WTC11 (cell line): ENCODE results near the gene OPN5. TPM values are rescaled to one million over a fixed set of nuclear protein-coding genes. Genes with fewer than 3 reads are reported as not detected.

Experiments used
- ATAC-seq: fragments of 200-7000 bp; cut with Tn5 transposase; 2 replicates; pipeline ENCODE4 v1.10.0; 2021; ENCODE audit warnings: mild to moderate bottlenecking, moderate library complexity
- CTCF ChIA-PET: fragments of 300-600 bp; sonication (Branson Sonifier 250); formaldehyde crosslinking; loops from one replicate; lab custom pipeline; 2021; ENCODE audit warnings: antibody characterized with exemption; lab: Charles Lee
- POLR2A ChIA-PET: fragments of 350-600 bp; sonication (Branson Sonifier 250); formaldehyde crosslinking; loops from one replicate; lab custom pipeline; 2021; ENCODE audit warnings: antibody characterized with exemption; lab: Charles Lee
- DNase-seq: peaks from one replicate; pipeline ENCODE4 v3.0.0; 2021; ENCODE audit warnings: low spot score
- H3K27ac Mint-ChIP-seq: 2 replicates; pipeline ENCODE4 v1.8.0; 2021; ENCODE audit warnings: mixed read lengths
- H3K27me3 Mint-ChIP-seq: 2 replicates; pipeline ENCODE4 v1.8.0; 2021; ENCODE audit warnings: low read depth, mild to moderate bottlenecking, moderate library complexity, mixed read lengths
- H3K36me3 Mint-ChIP-seq: 2 replicates; pipeline ENCODE4 v1.8.0; 2021; ENCODE audit warnings: mixed read lengths
- H3K4me1 Mint-ChIP-seq: 2 replicates; pipeline ENCODE4 v1.8.0; 2022; ENCODE audit warnings: mixed read lengths
- H3K4me3 Mint-ChIP-seq: 2 replicates; pipeline ENCODE4 v1.8.0; 2021; ENCODE audit warnings: mild to moderate bottlenecking, moderate library complexity, mixed read lengths
- H3K9me3 Mint-ChIP-seq: 2 replicates; pipeline ENCODE4 v1.8.0; 2021; ENCODE audit warnings: mixed read lengths
- CBFB ChIP-seq: sonication (generic); formaldehyde crosslinking; IDR thresholded peaks from 2 replicates; pipeline ENCODE4 v1.8.1; 2022; ENCODE audit warnings: mild to moderate bottlenecking, low read depth, missing genetic modification reagents
- CREB1 ChIP-seq: sonication (generic); formaldehyde crosslinking; IDR thresholded peaks from 2 replicates; pipeline ENCODE4 v1.8.0; 2023; ENCODE audit warnings: mild to moderate bottlenecking, missing genetic modification reagents
- CTCF ChIP-seq: fragments of 200-600 bp; IDR thresholded peaks from 2 replicates; pipeline ENCODE4 v1.8.0; 2022; ENCODE audit warnings: antibody characterized with exemption
- E2F5 ChIP-seq: sonication (generic); formaldehyde crosslinking; IDR thresholded peaks from 2 replicates; pipeline ENCODE4 v1.8.1; 2022; ENCODE audit warnings: mild to moderate bottlenecking, moderate library complexity, missing genetic modification reagents
- ERG ChIP-seq: fragments of 250-450 bp; sonication (Bioruptor Pico); IDR thresholded peaks from 2 replicates; pipeline ENCODE4 v1.8.0; 2021; ENCODE audit warnings: mild to moderate bottlenecking
- ESRRA ChIP-seq: sonication (generic); formaldehyde crosslinking; IDR thresholded peaks from 2 replicates; pipeline ENCODE4 v1.8.1; 2022; ENCODE audit warnings: mild to moderate bottlenecking, missing genetic modification reagents, borderline replicate concordance
- ETV6 ChIP-seq: sonication (generic); formaldehyde crosslinking; IDR thresholded peaks from 2 replicates; pipeline ENCODE4 v1.8.1; 2022; ENCODE audit warnings: mild to moderate bottlenecking, missing genetic modification reagents
- FOXJ3 ChIP-seq: sonication (generic); formaldehyde crosslinking; IDR thresholded peaks from 2 replicates; pipeline ENCODE4 v1.9.0; 2021; ENCODE audit warnings: missing genetic modification reagents, mild to moderate bottlenecking, borderline replicate concordance
- HMGA2 ChIP-seq: fragments of 250-450 bp; sonication (Bioruptor Pico); IDR thresholded peaks from 2 replicates; pipeline ENCODE4 v1.4.0; 2021; ENCODE audit warnings: mild to moderate bottlenecking, moderate library complexity
- IRF1 ChIP-seq: sonication (generic); formaldehyde crosslinking; IDR thresholded peaks from 2 replicates; pipeline ENCODE4 v1.8.0; 2023; ENCODE audit warnings: missing genetic modification reagents
- IRF2 ChIP-seq: sonication (generic); formaldehyde crosslinking; IDR thresholded peaks from 2 replicates; pipeline ENCODE4 v1.8.0; 2022; ENCODE audit warnings: low read depth, missing genetic modification reagents, borderline replicate concordance
- JAZF1 ChIP-seq: fragments of 250-450 bp; sonication (Bioruptor Pico); IDR thresholded peaks from 2 replicates; pipeline ENCODE4 v1.9.0; 2021; ENCODE audit warnings: moderate library complexity, mild to moderate bottlenecking, inconsistent platforms
- JUN ChIP-seq: sonication (generic); formaldehyde crosslinking; IDR thresholded peaks from 2 replicates; pipeline ENCODE4 v1.8.0; 2023; ENCODE audit warnings: mild to moderate bottlenecking, missing genetic modification reagents
- MAX ChIP-seq: sonication (generic); formaldehyde crosslinking; IDR thresholded peaks from 2 replicates; pipeline ENCODE4 v1.8.0; 2022; ENCODE audit warnings: mild to moderate bottlenecking, missing genetic modification reagents
- MLX ChIP-seq: sonication (generic); formaldehyde crosslinking; IDR thresholded peaks from 2 replicates; pipeline ENCODE4 v1.8.1; 2023; ENCODE audit warnings: mild to moderate bottlenecking, missing genetic modification reagents, moderate library complexity
- NFATC4 ChIP-seq: fragments of 250-450 bp; sonication (Bioruptor Pico); IDR thresholded peaks from 2 replicates; pipeline ENCODE4 v1.9.0; 2021; ENCODE audit warnings: mild to moderate bottlenecking
- NR2C2 ChIP-seq: sonication (generic); formaldehyde crosslinking; IDR thresholded peaks from 2 replicates; pipeline ENCODE4 v1.8.0; 2022; ENCODE audit warnings: mild to moderate bottlenecking, missing genetic modification reagents
- PREB ChIP-seq: sonication (generic); formaldehyde crosslinking; IDR thresholded peaks from 2 replicates; pipeline ENCODE4 v1.8.1; 2022; ENCODE audit warnings: mild to moderate bottlenecking, missing genetic modification reagents, moderate library complexity, borderline replicate concordance
- PRRX2 ChIP-seq: fragments of 250-450 bp; sonication (Bioruptor Pico); IDR thresholded peaks from 2 replicates; pipeline ENCODE4 v1.8.0; 2021; ENCODE audit warnings: mild to moderate bottlenecking
- TEAD4 ChIP-seq: sonication (generic); formaldehyde crosslinking; IDR thresholded peaks from 2 replicates; pipeline ENCODE4 v1.8.0; 2022; ENCODE audit warnings: mild to moderate bottlenecking, missing genetic modification reagents
- ZMAT4 ChIP-seq: fragments of 250-450 bp; sonication (Bioruptor Pico); IDR thresholded peaks from 2 replicates; pipeline ENCODE4 v1.9.0; 2021; ENCODE audit warnings: mild to moderate bottlenecking
- ZNF121 ChIP-seq: sonication (generic); formaldehyde crosslinking; IDR thresholded peaks from 2 replicates; pipeline ENCODE4 v1.8.0; 2023; ENCODE audit warnings: missing genetic modification reagents
- ZNF138 ChIP-seq: sonication (generic); formaldehyde crosslinking; conservative IDR thresholded peaks from 2 replicates; pipeline ENCODE4 v1.8.1; 2022; ENCODE audit warnings: mild to moderate bottlenecking, moderate library complexity, missing genetic modification reagents
- ZNF232 ChIP-seq: sonication (generic); formaldehyde crosslinking; IDR thresholded peaks from 2 replicates; pipeline ENCODE4 v1.8.0; 2022; ENCODE audit warnings: mild to moderate bottlenecking, missing genetic modification reagents
- ZNF317 ChIP-seq: sonication (generic); formaldehyde crosslinking; IDR thresholded peaks from 2 replicates; pipeline ENCODE4 v1.8.1; 2023; ENCODE audit warnings: low read depth, mild to moderate bottlenecking, moderate library complexity, missing genetic modification reagents, borderline replicate concordance
- ZNF396 ChIP-seq: fragments of 250-450 bp; sonication (Bioruptor Pico); IDR thresholded peaks from 2 replicates; pipeline ENCODE4 v1.8.0; 2021; ENCODE audit warnings: mild to moderate bottlenecking, moderate library complexity, borderline replicate concordance
- ZSCAN18 ChIP-seq: fragments of 250-450 bp; sonication (Bioruptor Pico); IDR thresholded peaks from 2 replicates; pipeline ENCODE4 v2.1.2; 2022; ENCODE audit warnings: mild to moderate bottlenecking, moderate library complexity
- total RNA-seq: library from RNA; stranded (reverse); gene quantifications from 3 replicates; pipeline ENCODE4 v1.2.3, GENCODE V29; 2021

Gene OPN5
- total RNA-seq, 1 experiment from 2014 or later: not detected

- ATAC-seq: no peak
- POLR2A ChIA-PET: no interaction called here
These were observed 11.8 kb upstream of the OPN5 start for GRCh38 chr6:47769982-47770381.

GRCh38 chr6:47772359-47772758, 9.5 kb upstream of the OPN5 start:
- DNase-seq (no peak), ATAC-seq (no peak)
- no peak overlapping the region for H3K27ac Mint-ChIP-seq
- H3K4me1 Mint-ChIP-seq: no peaks in the 10 kb centered on the region
- CTCF ChIA-PET: interaction anchor here (0.8 to 2.0 kb wide), 2 partner anchors 9 to 141 kb away, joined by 3 to 5 read pairs; no protein-coding TSS in a partner anchor
- peaks cover under 1% of the 10 kb centered on the region; the same call in 1 of the 2 replicates for H3K9me3 Mint-ChIP-seq
- POLR2A ChIA-PET: no interaction called here
- no peak overlapping the region for H3K4me3 Mint-ChIP-seq
- H3K27me3 Mint-ChIP-seq: no peaks in the 10 kb centered on the region
- H3K36me3 Mint-ChIP-seq: no peaks in the 10 kb centered on the region
- TF ChIP-seq JUN (CRISPR knock-in tag) (no peak), NFATC4 (CRISPR knock-in tag) (no peak), JAZF1 (no peak), TEAD4 (CRISPR knock-in tag) (no peak), ESRRA (CRISPR knock-in tag) (no peak), NR2C2 (CRISPR knock-in tag) (no peak), FOXJ3 (CRISPR knock-in tag) (no peak), MLX (CRISPR knock-in tag) (no peak), ZNF138 (no peak), ETV6 (CRISPR knock-in tag) (no peak), ZMAT4 (CRISPR knock-in tag) (no peak), CREB1 (CRISPR knock-in tag) (no peak), ZSCAN18 (CRISPR knock-in tag) (no peak), CTCF (no peak), CBFB (CRISPR knock-in tag) (no peak), E2F5 (CRISPR knock-in tag) (no peak), IRF2 (CRISPR knock-in tag) (no peak)

More at GRCh38 chr6:47769982-47770381, 11.8 kb upstream of the OPN5 start:
- TF ChIP-seq ZNF317 (no peak), PRRX2 (CRISPR knock-in tag) (no peak), HMGA2 (CRISPR knock-in tag) (no peak), IRF1 (CRISPR knock-in tag) (no peak), PREB (CRISPR knock-in tag) (no peak), CREB1 (CRISPR knock-in tag) (no peak), TEAD4 (CRISPR knock-in tag) (no peak), ZNF121 (CRISPR knock-in tag) (no peak), JAZF1 (no peak), NFATC4 (CRISPR knock-in tag) (no peak), MAX (no peak), ERG (CRISPR knock-in tag) (no peak), ZNF232 (no peak), ZNF396 (CRISPR knock-in tag) (no peak)
- H3K4me3 Mint-ChIP-seq: no peak overlapping the region
- no peak overlapping the region for H3K27ac Mint-ChIP-seq
- no peaks in the 10 kb centered on the region for H3K27me3 Mint-ChIP-seq
- peaks cover 6% of the 10 kb centered on the region for H3K36me3 Mint-ChIP-seq
- CTCF ChIA-PET: interaction anchor here (0.6 kb wide), 1 partner anchor 213 kb away, joined by 4 read pairs; no protein-coding TSS in a partner anchor
- DNase-seq: no peak
- peaks cover 8% of the 10 kb centered on the region for H3K9me3 Mint-ChIP-seq
- H3K4me1 Mint-ChIP-seq: no peaks in the 10 kb centered on the region
